Adrenal gland (tissue), 12 donors: ENCODE data around the gene TRAF6. TPM values are rescaled to one million over a fixed set of nuclear protein-coding genes. Genes with fewer than 3 reads are reported as not detected.

ENCODE experiments used
- DNase-seq, 7 donors: peaks; one replicate each; pipeline ENCODE4 v3.0.0-alpha.2; 2019 to 2020
- H3K27ac ChIP-seq, 5 donors: fragments of 200-600 bp; sonication (generic) in 4 of 5; 1 replicate in 3 of 5; 2 replicates in 2 of 5; pipeline versions ENCODE4 v1.5.1 to v1.8.0; 2016 to 2020; ENCODE audit warnings: mild to moderate bottlenecking in 1 of 5
- H3K27me3 ChIP-seq: fragments of 200-600 bp; 2 replicates; pipeline ENCODE4 v1.8.0; 2021
- H3K36me3 ChIP-seq, 2 donors: fragments of 200-600 bp; replicated peaks in 1 of 2; 1 replicate in 1 of 2; 2 replicates in 1 of 2; pipeline versions ENCODE4 v1.5.1 to v1.8.0; 2018 to 2022
- H3K4me1 ChIP-seq, 2 donors: fragments of 200-600 bp; replicated peaks in 1 of 2; 1 replicate in 1 of 2; 2 replicates in 1 of 2; pipeline versions ENCODE4 v1.5.1 to v1.8.0; 2018 to 2021
- H3K4me3 ChIP-seq, 4 donors: fragments of 200-600 bp; sonication (generic) in 3 of 4; one replicate each; pipeline ENCODE4 v1.5.1; 2016 to 2018
- H3K9me3 ChIP-seq, 3 donors: fragments of 200-600 bp; sonication (generic) in 1 of 3; replicated peaks in 1 of 3; 1 replicate in 2 of 3; 2 replicates in 1 of 3; pipeline versions ENCODE4 v1.5.1 to v1.8.0; 2016 to 2021
- POLR2A ChIP-seq, 2 donors: fragments of 450-650 bp; IDR thresholded peaks; one replicate each; pipeline ENCODE4 v1.6.1; 2017; ENCODE audit warnings: antibody characterized with exemption in 2 of 2, mild to moderate bottlenecking in 2 of 2, moderate library complexity in 1 of 2
- WGBS, 4 donors: extraction: QIAGEN DNeasy Blood & Tissue Kit in 2 of 4; methylation state at CpG; one replicate each; pipeline versions ENCODE4 v1.1.5 to v1.1.7; 2013 to 2017; 5-methylcytosine and 5-hydroxymethylcytosine counted together
- intact Hi-C, 2 donors: fragments of 100-400 bp; cut with DNase I; formaldehyde crosslinking; loops; one replicate each; pipeline versions ENCODE4 v1.14.1 to v1.15.0; 2022 to 2023
- polyA plus RNA-seq, 3 donors: library from polyadenylated mRNA; stranded (reverse); fragments of 200-250 nt in 2 of 3; fragments of 350-450 nt in 1 of 3; fragmentation: Illumina TruSeq in 1 of 3; extraction: RNeasy Lipid Tissue Mini Kit (QIAGEN cat#74804) in 1 of 3; gene quantifications; one replicate each; pipeline ENCODE4 v1.2.3, GENCODE V29; 2013 to 2014
- total RNA-seq, 9 donors: library from RNA; depleted of rRNA in 4 of 9; stranded (reverse); fragments of >200 nt in 4 of 9; fragments of 120-200 nt in 1 of 9; fragmentation: NEBNext Ultra II Directional in 1 of 9; extraction: Animal tissue kit (Norgen Biotek cat#: 25700) in 1 of 9; gene quantifications; one replicate each; pipeline versions ENCODE4 v1.1.0 to v1.2.4, GENCODE V29; 2013 to 2023
- TF ChIP-seq, protein P1 (sequence below), 6 experiments: fragments of 450-650 bp in 4 of 6; fragments of 200-600 bp in 2 of 6; sonication (generic) in 1 of 6; IDR thresholded peaks; 1 replicate in 5 of 6; 2 replicates in 1 of 6; pipeline versions ENCODE4 v1.5.1 to v1.8.0; 2016 to 2021; ENCODE audit warnings: antibody characterized with exemption in 6 of 6, mild to moderate bottlenecking in 2 of 6, moderate library complexity in 1 of 6
- donor health status: healthy with polysubstance abuse.
- donor health status: Bipolar disorder and iron deficiency.
- donor health status: DM: yes; HTN: yes; CAD: no.
- donor health status: DM: no; HTN: no; CAD: no.
- donor health status: DM: no; HTN: no; CAD: no.
- donor health status: DM: yes; HTN: yes; CAD: no.

The TRAF6 gene
- total and polyA plus RNA-seq, 12 donors = 2.3 to 18.5 (median 14.6) TPM

GRCh38 chr11:36475192-36475591 is 34.9 kb downstream of the TRAF6 start:
- H3K4me3 ChIP-seq = no peak overlapping the region
- 62 to 78% (median 72%) methylated on average over 1 of the region's 1 CpG for WGBS, 4 donors
- intact Hi-C loops = loop anchor here in 1 of 2 donors (5.0 kb wide), 1 partner anchor 168 kb away; no protein-coding TSS in a partner anchor
- H3K4me1 ChIP-seq = peaks cover 2 to 4% of the 10 kb centered on the region in 2 donors
- no peaks in the 10 kb centered on the region for H3K36me3 ChIP-seq
- no peak overlapping the region for H3K27ac ChIP-seq
- H3K9me3 ChIP-seq = no peaks in the 10 kb centered on the region
- TF ChIP-seq, protein P1, sequence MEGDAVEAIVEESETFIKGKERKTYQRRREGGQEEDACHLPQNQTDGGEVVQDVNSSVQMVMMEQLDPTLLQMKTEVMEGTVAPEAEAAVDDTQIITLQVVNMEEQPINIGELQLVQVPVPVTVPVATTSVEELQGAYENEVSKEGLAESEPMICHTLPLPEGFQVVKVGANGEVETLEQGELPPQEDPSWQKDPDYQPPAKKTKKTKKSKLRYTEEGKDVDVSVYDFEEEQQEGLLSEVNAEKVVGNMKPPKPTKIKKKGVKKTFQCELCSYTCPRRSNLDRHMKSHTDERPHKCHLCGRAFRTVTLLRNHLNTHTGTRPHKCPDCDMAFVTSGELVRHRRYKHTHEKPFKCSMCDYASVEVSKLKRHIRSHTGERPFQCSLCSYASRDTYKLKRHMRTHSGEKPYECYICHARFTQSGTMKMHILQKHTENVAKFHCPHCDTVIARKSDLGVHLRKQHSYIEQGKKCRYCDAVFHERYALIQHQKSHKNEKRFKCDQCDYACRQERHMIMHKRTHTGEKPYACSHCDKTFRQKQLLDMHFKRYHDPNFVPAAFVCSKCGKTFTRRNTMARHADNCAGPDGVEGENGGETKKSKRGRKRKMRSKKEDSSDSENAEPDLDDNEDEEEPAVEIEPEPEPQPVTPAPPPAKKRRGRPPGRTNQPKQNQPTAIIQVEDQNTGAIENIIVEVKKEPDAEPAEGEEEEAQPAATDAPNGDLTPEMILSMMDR (IDR thresholded peaks at IDR 0.05) = no peak
- H3K27me3 ChIP-seq = no peaks in the 10 kb centered on the region
- no peak for DNase-seq

DNA sequence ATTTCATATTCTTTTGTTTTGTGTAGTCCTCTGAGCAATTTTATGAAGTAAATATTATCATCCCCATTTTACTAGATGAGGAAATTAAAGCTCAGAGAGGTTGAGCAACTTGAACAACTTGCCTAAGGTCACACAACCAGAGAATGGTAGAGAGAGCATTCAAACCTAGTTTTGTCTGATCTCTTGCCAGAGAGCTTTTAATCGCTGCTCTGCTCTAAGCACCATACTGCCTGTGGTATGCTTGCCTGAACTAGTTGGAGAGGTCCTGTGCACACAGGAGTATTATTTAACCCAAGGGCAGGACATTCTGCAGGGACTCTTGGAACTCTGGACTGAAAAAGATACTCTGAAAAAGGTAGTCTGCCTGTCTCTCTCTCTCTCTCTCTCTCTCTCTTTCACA is 38.5 kb downstream of the TRAF6 start:
- Histone ChIP-seq H3K9me3 (no peaks in the 10 kb centered on the region), H3K4me3 (no peak overlapping the region), H3K27ac (no peak overlapping the region), H3K36me3 (no peaks in the 10 kb centered on the region), H3K4me1 (peaks cover 0 to 2% of the 10 kb centered on the region in 2 donors), H3K27me3 (no peaks in the 10 kb centered on the region)
- intact Hi-C loops = no loop called here
- TF ChIP-seq POLR2A (IDR thresholded peaks at IDR 0.05) = no peak
- TF ChIP-seq, protein P1 (IDR thresholded peaks at IDR 0.05) = no peak
- no peak for DNase-seq
- 69 to 90% (median 74%) methylated on average over 1 of the region's 1 CpG for WGBS, 4 donors

GRCh38 chr11:36469881-36470802 is 39.9 kb downstream of the TRAF6 start:
- no peaks in the 10 kb centered on the region for H3K27me3 ChIP-seq
- intact Hi-C loops = no loop called here
- DNase-seq = no peak
- no peaks in the 10 kb centered on the region for H3K36me3 ChIP-seq
- no peak overlapping the region for H3K4me3 ChIP-seq
- 67 to 83% (median 76%) methylated on average over 5 of the region's 5 CpGs for WGBS, 4 donors
- H3K27ac ChIP-seq = no peak overlapping the region
- TF ChIP-seq, protein P1 (IDR thresholded peaks at IDR 0.05) = no peak
- TF ChIP-seq POLR2A (IDR thresholded peaks at IDR 0.05) = no peak
- H3K4me1 ChIP-seq = no peaks in the 10 kb centered on the region
- no peaks in the 10 kb centered on the region for H3K9me3 ChIP-seq

DNA sequence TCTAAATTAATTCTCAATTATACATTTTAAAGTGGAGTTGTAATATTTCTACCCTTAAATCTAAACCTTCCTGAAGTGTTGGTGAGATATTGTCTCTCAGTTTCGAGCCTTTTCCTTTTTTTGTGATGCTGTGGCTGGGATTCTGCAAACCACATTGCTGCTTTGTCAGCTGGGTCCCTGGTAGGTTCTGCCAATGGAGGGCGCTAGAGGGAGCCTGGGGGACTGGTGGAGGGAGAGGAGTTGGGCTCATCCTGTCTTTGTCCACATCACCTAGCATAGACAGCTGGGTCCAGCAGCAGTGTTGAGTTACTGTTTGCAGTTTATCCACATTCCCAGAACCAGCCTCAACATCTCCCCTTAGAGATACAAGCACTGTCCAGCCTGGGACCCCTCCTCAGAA is 41.0 kb downstream of the TRAF6 start:
- Histone ChIP-seq H3K27me3 (no peaks in the 10 kb centered on the region), H3K4me1 (no peaks in the 10 kb centered on the region), H3K36me3 (no peaks in the 10 kb centered on the region), H3K27ac (no peak overlapping the region), H3K4me3 (no peak overlapping the region), H3K9me3 (no peaks in the 10 kb centered on the region)
- intact Hi-C loops = no loop called here
- DNase-seq = no peak
- TF ChIP-seq, protein P1 (IDR thresholded peaks at IDR 0.05) = peak in 1 of 6 experiments; percentile 5
- no peak for TF ChIP-seq POLR2A (IDR thresholded peaks at IDR 0.05)
- 51 to 61% (median 56%) methylated on average over 2 of the region's 2 CpGs for WGBS, 4 donors
